AG09319 (cell line): ENCODE data around the gene VDAC2.

ENCODE experiments used
- DNase-seq: peaks from one replicate; pipeline ENCODE4 v3.0.0-alpha.2; 2010; ENCODE audit warnings: low read depth; ENCODE audit errors: extremely low read depth
- TF ChIP-seq, protein P1 (sequence below): IDR thresholded peaks from 2 replicates; pipeline ENCODE4 v1.5.1; 2011; ENCODE audit warnings: low read depth, mild to moderate bottlenecking, inconsistent platforms, low read length, moderate library complexity

VDAC2 gene

DNA sequence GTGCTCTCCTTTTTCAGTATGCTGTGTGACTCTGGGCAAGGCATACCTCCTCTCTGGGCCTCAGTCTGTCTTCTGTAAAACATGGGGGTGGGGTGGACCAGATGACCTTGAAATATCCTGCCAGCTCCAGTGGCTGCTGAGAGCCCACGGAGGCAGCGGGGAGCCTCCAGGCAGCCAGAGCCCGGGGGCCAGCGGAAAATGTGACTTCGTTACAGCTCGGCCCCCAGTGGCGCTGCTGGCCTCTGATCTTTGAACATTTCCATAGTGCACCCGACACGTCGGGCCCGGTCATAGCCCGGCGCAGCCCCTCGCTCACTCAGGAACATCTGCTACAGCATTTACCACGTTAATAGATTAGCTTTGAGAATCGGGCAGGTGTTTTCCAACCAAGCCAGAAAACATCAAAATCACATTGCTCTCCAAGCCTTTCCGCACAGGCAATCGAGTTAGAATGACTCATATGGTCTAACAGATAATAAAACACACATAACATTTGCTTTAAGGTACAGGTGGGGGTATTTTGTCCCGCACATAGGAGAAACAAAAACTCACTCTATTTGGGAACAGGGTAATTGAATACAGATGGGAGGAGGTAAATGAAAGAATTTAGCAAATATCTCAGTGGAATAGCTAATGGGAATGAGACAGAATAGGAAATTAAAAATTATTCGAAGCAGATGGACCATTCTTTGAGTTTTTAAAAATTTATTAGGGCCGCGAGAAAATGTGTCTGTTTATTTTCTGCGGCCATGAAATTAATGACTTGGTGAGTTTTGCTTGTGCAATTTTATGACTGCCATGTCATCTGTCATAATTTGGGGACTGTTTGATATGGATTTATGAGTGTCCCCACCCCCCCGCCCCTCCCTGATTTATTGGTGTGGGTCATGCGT, 51.5 kb downstream of the VDAC2 start:
- TF ChIP-seq, protein P1, sequence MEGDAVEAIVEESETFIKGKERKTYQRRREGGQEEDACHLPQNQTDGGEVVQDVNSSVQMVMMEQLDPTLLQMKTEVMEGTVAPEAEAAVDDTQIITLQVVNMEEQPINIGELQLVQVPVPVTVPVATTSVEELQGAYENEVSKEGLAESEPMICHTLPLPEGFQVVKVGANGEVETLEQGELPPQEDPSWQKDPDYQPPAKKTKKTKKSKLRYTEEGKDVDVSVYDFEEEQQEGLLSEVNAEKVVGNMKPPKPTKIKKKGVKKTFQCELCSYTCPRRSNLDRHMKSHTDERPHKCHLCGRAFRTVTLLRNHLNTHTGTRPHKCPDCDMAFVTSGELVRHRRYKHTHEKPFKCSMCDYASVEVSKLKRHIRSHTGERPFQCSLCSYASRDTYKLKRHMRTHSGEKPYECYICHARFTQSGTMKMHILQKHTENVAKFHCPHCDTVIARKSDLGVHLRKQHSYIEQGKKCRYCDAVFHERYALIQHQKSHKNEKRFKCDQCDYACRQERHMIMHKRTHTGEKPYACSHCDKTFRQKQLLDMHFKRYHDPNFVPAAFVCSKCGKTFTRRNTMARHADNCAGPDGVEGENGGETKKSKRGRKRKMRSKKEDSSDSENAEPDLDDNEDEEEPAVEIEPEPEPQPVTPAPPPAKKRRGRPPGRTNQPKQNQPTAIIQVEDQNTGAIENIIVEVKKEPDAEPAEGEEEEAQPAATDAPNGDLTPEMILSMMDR: no peak
- DNase-seq: no peak

DNA sequence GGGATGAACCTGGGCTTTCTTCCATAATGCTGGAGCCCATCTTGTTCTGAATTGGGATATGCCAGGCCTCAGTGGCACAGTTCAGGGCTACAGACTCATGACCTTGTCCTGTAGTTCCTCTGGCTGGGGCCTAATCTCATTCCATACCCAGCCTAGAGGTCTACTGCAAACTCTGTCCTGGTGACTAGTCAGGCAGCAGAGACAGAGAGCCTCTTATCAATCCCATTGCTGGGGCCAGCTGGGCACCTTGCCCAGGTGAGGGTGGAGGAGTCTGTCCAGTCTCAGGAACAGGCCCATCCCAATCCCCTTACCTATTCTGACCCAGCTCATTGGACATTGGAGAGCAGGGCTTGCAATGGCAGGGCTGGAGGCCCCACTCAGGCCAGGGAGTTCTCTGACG, 53.2 kb downstream of the VDAC2 start:
- DNase-seq: no peak

DNA sequence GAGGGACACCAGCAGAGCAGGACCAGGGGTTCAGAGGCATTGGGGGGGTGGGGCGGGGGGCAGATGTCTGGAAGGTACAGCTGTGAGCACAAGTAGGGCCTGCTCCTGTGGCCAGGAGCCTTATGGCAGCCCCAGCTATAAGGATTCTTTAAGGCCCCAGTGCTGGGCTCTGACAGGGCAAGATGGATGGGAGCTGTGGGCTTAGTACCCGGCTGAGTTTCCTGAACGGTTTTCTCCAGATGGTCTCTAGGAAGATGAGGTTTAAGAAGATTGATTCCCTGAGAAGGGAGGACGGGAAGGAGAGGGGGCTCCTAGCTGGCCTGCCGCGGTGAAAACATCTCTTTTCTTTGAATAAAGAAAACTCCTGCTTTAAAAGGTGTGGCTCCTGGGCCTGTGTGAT, 55.3 kb downstream of the VDAC2 start:
- TF ChIP-seq, protein P1: no peak
- DNase-seq: no peak

More for the DNA sequence above, 53.2 kb downstream of the VDAC2 start:
- TF ChIP-seq, protein P1: no peak

DNA sequence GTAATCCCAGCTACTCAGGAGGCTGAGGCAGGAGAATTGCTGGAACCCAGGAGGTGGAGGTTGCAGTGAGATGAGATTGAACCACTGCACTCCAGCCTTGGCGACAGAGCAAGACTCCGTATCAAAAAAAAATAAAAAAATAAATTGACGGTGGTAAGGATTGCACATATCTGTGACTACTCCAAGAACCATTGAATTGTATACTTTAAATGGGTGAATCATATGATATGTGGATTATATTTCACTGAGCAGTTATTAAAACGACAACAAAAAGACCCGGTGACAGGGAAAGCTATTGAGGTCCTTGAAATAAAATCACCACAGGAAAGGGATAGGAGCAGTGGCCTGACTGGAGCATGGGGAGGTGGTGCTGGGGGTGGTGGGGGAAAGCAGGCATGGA, 56.3 kb downstream of the VDAC2 start:
- no peak for DNase-seq
- TF ChIP-seq, protein P1: no peak

DNA sequence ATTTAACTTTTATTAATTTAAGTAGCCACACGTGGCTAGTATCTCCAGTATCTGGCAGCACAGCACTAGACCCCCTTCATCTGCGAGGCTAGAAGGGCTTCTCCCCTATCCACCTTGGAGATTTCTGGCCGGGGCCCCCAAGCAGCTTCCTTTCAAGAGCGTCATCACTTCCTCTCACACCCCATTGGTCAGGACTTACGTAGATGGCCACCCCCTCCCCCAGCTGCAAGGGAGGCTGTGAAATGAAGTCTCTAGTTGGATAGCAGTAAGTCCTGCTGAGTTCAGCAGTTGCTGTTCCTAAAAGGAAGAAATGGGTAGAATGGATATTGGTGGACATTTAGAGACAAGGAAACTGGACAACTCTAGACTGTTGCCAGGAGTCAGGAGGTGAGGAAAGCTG, 59.0 kb downstream of the VDAC2 start:
- TF ChIP-seq, protein P1: no peak
- DNase-seq: no peak

DNA sequence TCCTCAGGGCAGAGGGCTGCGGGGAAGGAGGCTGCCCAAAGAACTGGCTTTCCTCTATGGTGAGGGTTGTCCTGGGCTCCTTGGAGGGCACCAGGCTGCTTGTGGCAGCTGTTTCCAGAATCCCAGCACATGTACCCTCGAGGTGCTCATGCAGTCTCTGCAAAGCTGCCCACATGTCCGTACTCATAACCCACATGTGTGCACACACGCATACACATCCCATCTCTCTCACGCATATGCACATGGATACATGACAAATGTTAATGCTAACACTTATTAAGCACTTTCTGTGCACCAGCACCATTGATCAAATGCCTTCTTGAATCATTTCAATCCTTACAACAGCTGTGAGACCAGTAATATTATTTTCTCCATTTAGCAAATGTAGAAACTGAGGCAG, 61.5 kb downstream of the VDAC2 start:
- TF ChIP-seq, protein P1: no peak
- no peak for DNase-seq

DNA sequence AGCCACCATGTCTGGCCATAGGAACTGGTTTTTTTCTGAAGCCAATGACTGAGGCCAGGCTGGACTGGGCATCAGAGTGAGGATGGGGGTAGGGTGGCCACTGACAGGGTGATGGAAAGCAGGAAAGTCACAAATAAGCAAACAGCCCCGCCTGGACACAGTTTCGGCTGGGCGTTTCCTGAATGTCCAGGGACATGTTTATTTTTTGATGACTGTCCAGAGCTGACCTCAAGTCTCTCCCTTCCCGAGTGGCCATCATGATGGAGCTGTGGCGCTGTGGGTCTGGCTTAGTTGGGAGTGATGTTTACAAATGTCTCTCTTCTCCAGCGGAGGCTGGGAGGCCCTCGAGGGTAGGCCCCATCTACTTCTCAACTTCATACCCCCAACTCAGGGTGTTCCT, 62.3 kb downstream of the VDAC2 start:
- TF ChIP-seq, protein P1: no peak
- no peak for DNase-seq
